Colonic mucosa (tissue), 4 donors: ENCODE data around the gene ARID3A. TPM values are rescaled to one million over a fixed set of nuclear protein-coding genes. Genes with fewer than 3 reads are reported as not detected.

ENCODE experiments used
- DNase-seq: peaks from one replicate; pipeline ENCODE4 v3.0.0-alpha.2; 2020
- H3K27ac ChIP-seq: fragments of 200-600 bp; one replicate; pipeline ENCODE4 v1.8.0; 2021
- H3K27me3 ChIP-seq: fragments of 200-600 bp; one replicate; pipeline ENCODE4 v1.8.0; 2021
- H3K36me3 ChIP-seq: fragments of 200-600 bp; one replicate; pipeline ENCODE4 v1.8.0; 2021
- H3K4me1 ChIP-seq: fragments of 200-600 bp; one replicate; pipeline ENCODE4 v1.8.0; 2021; ENCODE audit warnings: mild to moderate bottlenecking
- H3K4me3 ChIP-seq: fragments of 200-600 bp; one replicate; pipeline ENCODE4 v1.8.0; 2021
- H3K9ac ChIP-seq, 2 donors: one replicate each; pipeline ENCODE4 v1.7.0; 2013; ENCODE audit warnings: control low read depth in 2 of 2, low read depth in 2 of 2, low read length in 2 of 2
- H3K9me3 ChIP-seq: fragments of 200-600 bp; one replicate; pipeline ENCODE4 v1.8.0; 2021
- CTCF ChIP-seq: fragments of 200-600 bp; IDR thresholded peaks from one replicate; pipeline ENCODE4 v1.8.0; 2022; ENCODE audit warnings: antibody characterized with exemption, mild to moderate bottlenecking
- intact Hi-C: fragments of 100-400 bp; cut with DNase I; formaldehyde crosslinking; loops from one replicate; pipeline ENCODE4 v1.14.1; 2022
- total RNA-seq, 2 donors: library from RNA; stranded (reverse); fragmentation: NEBNext Ultra II Directional in 1 of 2; extraction: Animal tissue kit (Norgen Biotek cat#: 25700) in 1 of 2; gene quantifications; one replicate each; pipeline ENCODE4 v1.2.1, GENCODE V29; 2021
- donor health status: healthy.
- donor health status: DM: no; HTN: no; CAD: no.
- donor health status: DM: no; HTN: no; CAD: no.

Gene ARID3A
- total RNA-seq, 2 donors from 2014 or later: 8.7 to 13.0 TPM

- H3K4me1 ChIP-seq: peaks cover 26% of the 10 kb centered on the region
Measured at GRCh38 chr19:913080-913748, 12.6 kb upstream of the ARID3A start, which contains the start of gene R3HDM4. TSS of gene R3HDM4 (minus strand) at chr19:913219. CDS start at chr19:913157, 62 bp downstream.

GRCh38 chr19:916645-917322 lies 9.1 kb upstream of the ARID3A start:
- no peaks in the 10 kb centered on the region for H3K9me3 ChIP-seq
- H3K9ac ChIP-seq: peak overlapping the region in 1 of 2 donors; percentile 35
- no peak for TF ChIP-seq CTCF
- intact Hi-C loops: loop anchor here (5.0 kb wide), 1 partner anchor 49 kb away; no protein-coding TSS in a partner anchor
- H3K36me3 ChIP-seq: no peaks in the 10 kb centered on the region
- H3K4me1 ChIP-seq: peaks cover 28% of the 10 kb centered on the region
- no peak for DNase-seq
- peaks cover 43% of the 10 kb centered on the region for H3K27me3 ChIP-seq
- no peak overlapping the region for H3K27ac ChIP-seq
- peak overlapping the region; percentile 38 for H3K4me3 ChIP-seq

More at GRCh38 chr19:913080-913748, 12.6 kb upstream of the ARID3A start, which contains the start of gene R3HDM4:
- Histone ChIP-seq H3K4me3 (peak within 1 kb of the TSS; percentile 68), H3K9me3 (no peaks in the 10 kb centered on the region), H3K27ac (peak within 1 kb of the TSS; percentile 90), H3K27me3 (peaks cover 17% of the 10 kb centered on the region), H3K36me3 (no peaks in the 10 kb centered on the region), H3K9ac (peak within 1 kb of the TSS; percentile 92 to 99)
- intact Hi-C loops: no loop called here
- peak; percentile 86 for DNase-seq
- TF ChIP-seq CTCF: no peak

- H3K9ac ChIP-seq: peak within 1 kb of the TSS in 1 of 2 donors; percentile 35
- intact Hi-C loops: loop anchor here (5.0 kb wide), 1 partner anchor 50 kb away; no protein-coding TSS in a partner anchor
- peaks cover 28% of the 10 kb centered on the region for H3K4me1 ChIP-seq
- no peak for DNase-seq
- peaks cover 43% of the 10 kb centered on the region for H3K27me3 ChIP-seq
- H3K27ac ChIP-seq: no peak within 1 kb of the TSS
- H3K9me3 ChIP-seq: no peaks in the 10 kb centered on the region
- no peaks in the 10 kb centered on the region for H3K36me3 ChIP-seq
- H3K4me3 ChIP-seq: peak within 1 kb of the TSS; percentile 38
- TF ChIP-seq CTCF: peak; percentile 59
Measured at GRCh38 chr19:917323-918151, 8.3 kb upstream of the ARID3A start, which contains the start of gene KISS1R. TSS of gene KISS1R (plus strand) at chr19:917333. CDS start at chr19:917503, 170 bp downstream.

GRCh38 chr19:918152-918437 lies 7.7 kb upstream of the ARID3A start:
- peaks cover 43% of the 10 kb centered on the region for H3K27me3 ChIP-seq
- H3K9me3 ChIP-seq: no peaks in the 10 kb centered on the region
- no peak overlapping the region for H3K4me3 ChIP-seq
- no peaks in the 10 kb centered on the region for H3K36me3 ChIP-seq
- no peak overlapping the region for H3K27ac ChIP-seq
- no peak overlapping the region for H3K9ac ChIP-seq
- TF ChIP-seq CTCF: no peak
- H3K4me1 ChIP-seq: peaks cover 28% of the 10 kb centered on the region
- DNase-seq: no peak
- intact Hi-C loops: loop anchor here (5.0 kb wide), 1 partner anchor 51 kb away; no protein-coding TSS in a partner anchor
